Dermis lymphatic vessel endothelial cell (primary cell): Measurements from ENCODE around the gene OR6K6. TPM values are rescaled to one million over a fixed set of nuclear protein-coding genes. Genes with fewer than 3 reads are reported as not detected.

Experiments used
- total RNA-seq: library from RNA; depleted of rRNA; stranded (reverse); fragments of >200 nt; gene quantifications from 2 replicates; pipeline ENCODE4 v1.2.1, GENCODE V29; 2014

The OR6K6 gene
- 0.09 TPM in 1 of 2 replicates, not detected in the other for total RNA-seq

GRCh38 chr1:158754420-158754819, at the start of gene OR6K6:
Gene OR6K6 (plus strand): TSS chr1:158754720. CDS start chr1:158754888, 168 bp downstream.

GRCh38 chr1:158720620-158721019, 33.9 kb upstream of the OR6K6 start, which contains the start of gene OR6K3:
Gene OR6K3 (minus strand): TSS chr1:158720720. CDS start chr1:158718115, 2,605 bp downstream.

GRCh38 chr1:158771950-158772866, 17.7 kb downstream of the OR6K6 start, which contains the start of gene OR6N1:
Gene OR6N1 (minus strand): TSS chr1:158772195. CDS start chr1:158766682, 5,513 bp downstream.

GRCh38 chr1:158781104-158781503, 26.6 kb downstream of the OR6K6 start, which contains the start of gene OR6N2:
Gene OR6N2 (minus strand): TSS chr1:158781204. CDS start chr1:158777635, 3,569 bp downstream.

Other genes with a start within 250 kb of the OR6K6 start
- not detected in 2 replicates for gene OR6Y1, start 200.3 kb upstream of the OR6K6 start, total RNA-seq
- gene OR6P1, start 184.1 kb upstream of the OR6K6 start, total RNA-seq = not detected in 2 replicates
- not detected in 2 replicates for gene OR10X1, start 174.8 kb upstream of the OR6K6 start, total RNA-seq
- gene OR10Z1, start 149.5 kb upstream of the OR6K6 start, total RNA-seq = not detected in 2 replicates
- gene SPTA1, start 68.0 kb upstream of the OR6K6 start, total RNA-seq = 1.7 TPM in 2 replicates
- not detected in 2 replicates for gene OR6K2, start 54.1 kb upstream of the OR6K6 start, total RNA-seq
- gene OR6K3, start 34.0 kb upstream of the OR6K6 start, total RNA-seq = not detected in 2 replicates
- not detected in 2 replicates for gene OR6N1, start 17.5 kb downstream of the OR6K6 start, total RNA-seq
- gene OR6N2, start 26.5 kb downstream of the OR6K6 start, total RNA-seq = not detected in 2 replicates
- not detected in 2 replicates for gene MNDA, start 76.6 kb downstream of the OR6K6 start, total RNA-seq
- gene PYHIN1, start 176.8 kb downstream of the OR6K6 start, total RNA-seq = not detected in 2 replicates